OCI-LY3 (cell line): ENCODE measurements around the gene CEACAM5.

Experiments
- EZH2phosphoT487 ChIP-seq: fragments of 200-600 bp; shearing (Covaris generic); IDR thresholded peaks from 2 replicates; pipeline ENCODE4 v1.6.1; 2018; ENCODE audit warnings: antibody characterized with exemption, mixed run types, low read depth
- TF ChIP-seq, protein P1 (sequence below): fragments of 200-600, 300-600 bp; sonication (generic); IDR thresholded peaks from 2 replicates; pipeline ENCODE4 v1.5.1; 2014; ENCODE audit warnings: antibody characterized with exemption, low read length, low read depth

DNA sequence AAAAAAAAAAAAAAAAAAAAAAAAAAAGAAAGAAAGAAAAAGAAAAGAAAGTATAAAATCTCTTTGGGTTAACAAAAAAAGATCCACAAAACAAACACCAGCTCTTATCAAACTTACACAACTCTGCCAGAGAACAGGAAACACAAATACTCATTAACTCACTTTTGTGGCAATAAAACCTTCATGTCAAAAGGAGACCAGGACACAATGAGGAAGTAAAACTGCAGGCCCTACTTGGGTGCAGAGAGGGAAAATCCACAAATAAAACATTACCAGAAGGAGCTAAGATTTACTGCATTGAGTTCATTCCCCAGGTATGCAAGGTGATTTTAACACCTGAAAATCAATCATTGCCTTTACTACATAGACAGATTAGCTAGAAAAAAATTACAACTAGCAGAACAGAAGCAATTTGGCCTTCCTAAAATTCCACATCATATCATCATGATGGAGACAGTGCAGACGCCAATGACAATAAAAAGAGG is 9.6 kb upstream of the CEACAM5 start:
- TF ChIP-seq, protein P1, sequence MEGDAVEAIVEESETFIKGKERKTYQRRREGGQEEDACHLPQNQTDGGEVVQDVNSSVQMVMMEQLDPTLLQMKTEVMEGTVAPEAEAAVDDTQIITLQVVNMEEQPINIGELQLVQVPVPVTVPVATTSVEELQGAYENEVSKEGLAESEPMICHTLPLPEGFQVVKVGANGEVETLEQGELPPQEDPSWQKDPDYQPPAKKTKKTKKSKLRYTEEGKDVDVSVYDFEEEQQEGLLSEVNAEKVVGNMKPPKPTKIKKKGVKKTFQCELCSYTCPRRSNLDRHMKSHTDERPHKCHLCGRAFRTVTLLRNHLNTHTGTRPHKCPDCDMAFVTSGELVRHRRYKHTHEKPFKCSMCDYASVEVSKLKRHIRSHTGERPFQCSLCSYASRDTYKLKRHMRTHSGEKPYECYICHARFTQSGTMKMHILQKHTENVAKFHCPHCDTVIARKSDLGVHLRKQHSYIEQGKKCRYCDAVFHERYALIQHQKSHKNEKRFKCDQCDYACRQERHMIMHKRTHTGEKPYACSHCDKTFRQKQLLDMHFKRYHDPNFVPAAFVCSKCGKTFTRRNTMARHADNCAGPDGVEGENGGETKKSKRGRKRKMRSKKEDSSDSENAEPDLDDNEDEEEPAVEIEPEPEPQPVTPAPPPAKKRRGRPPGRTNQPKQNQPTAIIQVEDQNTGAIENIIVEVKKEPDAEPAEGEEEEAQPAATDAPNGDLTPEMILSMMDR: no peak
- no peak for TF ChIP-seq EZH2phosphoT487
